ENCODE measurements around the gene SLC38A3. TPM values are rescaled to one million over a fixed set of nuclear protein-coding genes. Genes with fewer than 3 reads are reported as not detected.

The SLC38A3 gene
- total and polyA plus RNA-seq, 2 experiments from 2014 or later = 0.28 to 1.3 TPM

DNA sequence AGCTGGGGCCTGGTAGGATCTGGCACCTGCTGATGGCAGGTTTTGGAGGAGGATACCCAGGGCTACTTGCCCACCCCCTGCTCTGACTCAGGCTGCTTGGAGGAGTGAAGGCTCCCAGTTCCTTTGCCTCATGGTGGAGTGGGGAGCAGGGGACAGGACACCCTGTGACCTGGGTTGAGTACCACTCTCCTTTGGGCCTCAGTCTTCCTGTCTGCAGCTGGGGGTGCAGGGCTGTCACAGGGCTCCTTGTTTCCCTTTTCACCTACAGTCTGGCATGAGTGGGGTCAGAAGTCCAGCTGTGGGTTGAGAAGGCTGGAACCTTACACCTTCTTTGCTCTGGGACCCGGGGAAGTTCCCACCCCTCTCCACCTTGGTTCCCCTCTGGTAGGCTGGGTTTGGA lies 35.2 kb upstream of the SLC38A3 start:
- H3K27me3 Mint-ChIP-seq (ENCODE audit: insufficient read depth, low read depth, poor library complexity) = peaks cover 4% of the 10 kb centered on the region
- H3K36me3 ChIP-seq (ENCODE audit: insufficient read depth) = no peaks in the 10 kb centered on the region; the same call in 1 of the 2 replicates
- DNase-seq (ENCODE audit: low spot score) (no peak), ATAC-seq (no peak)
- TF ChIP-seq JUNB (IDR thresholded peaks at IDR 0.05; ENCODE audit: unreplicated experiment) = no peak
- no peak for TF ChIP-seq ZNF331 (CRISPR knock-in tag; IDR thresholded peaks at IDR 0.05; ENCODE audit: low read depth)
- TF ChIP-seq, protein P1, sequence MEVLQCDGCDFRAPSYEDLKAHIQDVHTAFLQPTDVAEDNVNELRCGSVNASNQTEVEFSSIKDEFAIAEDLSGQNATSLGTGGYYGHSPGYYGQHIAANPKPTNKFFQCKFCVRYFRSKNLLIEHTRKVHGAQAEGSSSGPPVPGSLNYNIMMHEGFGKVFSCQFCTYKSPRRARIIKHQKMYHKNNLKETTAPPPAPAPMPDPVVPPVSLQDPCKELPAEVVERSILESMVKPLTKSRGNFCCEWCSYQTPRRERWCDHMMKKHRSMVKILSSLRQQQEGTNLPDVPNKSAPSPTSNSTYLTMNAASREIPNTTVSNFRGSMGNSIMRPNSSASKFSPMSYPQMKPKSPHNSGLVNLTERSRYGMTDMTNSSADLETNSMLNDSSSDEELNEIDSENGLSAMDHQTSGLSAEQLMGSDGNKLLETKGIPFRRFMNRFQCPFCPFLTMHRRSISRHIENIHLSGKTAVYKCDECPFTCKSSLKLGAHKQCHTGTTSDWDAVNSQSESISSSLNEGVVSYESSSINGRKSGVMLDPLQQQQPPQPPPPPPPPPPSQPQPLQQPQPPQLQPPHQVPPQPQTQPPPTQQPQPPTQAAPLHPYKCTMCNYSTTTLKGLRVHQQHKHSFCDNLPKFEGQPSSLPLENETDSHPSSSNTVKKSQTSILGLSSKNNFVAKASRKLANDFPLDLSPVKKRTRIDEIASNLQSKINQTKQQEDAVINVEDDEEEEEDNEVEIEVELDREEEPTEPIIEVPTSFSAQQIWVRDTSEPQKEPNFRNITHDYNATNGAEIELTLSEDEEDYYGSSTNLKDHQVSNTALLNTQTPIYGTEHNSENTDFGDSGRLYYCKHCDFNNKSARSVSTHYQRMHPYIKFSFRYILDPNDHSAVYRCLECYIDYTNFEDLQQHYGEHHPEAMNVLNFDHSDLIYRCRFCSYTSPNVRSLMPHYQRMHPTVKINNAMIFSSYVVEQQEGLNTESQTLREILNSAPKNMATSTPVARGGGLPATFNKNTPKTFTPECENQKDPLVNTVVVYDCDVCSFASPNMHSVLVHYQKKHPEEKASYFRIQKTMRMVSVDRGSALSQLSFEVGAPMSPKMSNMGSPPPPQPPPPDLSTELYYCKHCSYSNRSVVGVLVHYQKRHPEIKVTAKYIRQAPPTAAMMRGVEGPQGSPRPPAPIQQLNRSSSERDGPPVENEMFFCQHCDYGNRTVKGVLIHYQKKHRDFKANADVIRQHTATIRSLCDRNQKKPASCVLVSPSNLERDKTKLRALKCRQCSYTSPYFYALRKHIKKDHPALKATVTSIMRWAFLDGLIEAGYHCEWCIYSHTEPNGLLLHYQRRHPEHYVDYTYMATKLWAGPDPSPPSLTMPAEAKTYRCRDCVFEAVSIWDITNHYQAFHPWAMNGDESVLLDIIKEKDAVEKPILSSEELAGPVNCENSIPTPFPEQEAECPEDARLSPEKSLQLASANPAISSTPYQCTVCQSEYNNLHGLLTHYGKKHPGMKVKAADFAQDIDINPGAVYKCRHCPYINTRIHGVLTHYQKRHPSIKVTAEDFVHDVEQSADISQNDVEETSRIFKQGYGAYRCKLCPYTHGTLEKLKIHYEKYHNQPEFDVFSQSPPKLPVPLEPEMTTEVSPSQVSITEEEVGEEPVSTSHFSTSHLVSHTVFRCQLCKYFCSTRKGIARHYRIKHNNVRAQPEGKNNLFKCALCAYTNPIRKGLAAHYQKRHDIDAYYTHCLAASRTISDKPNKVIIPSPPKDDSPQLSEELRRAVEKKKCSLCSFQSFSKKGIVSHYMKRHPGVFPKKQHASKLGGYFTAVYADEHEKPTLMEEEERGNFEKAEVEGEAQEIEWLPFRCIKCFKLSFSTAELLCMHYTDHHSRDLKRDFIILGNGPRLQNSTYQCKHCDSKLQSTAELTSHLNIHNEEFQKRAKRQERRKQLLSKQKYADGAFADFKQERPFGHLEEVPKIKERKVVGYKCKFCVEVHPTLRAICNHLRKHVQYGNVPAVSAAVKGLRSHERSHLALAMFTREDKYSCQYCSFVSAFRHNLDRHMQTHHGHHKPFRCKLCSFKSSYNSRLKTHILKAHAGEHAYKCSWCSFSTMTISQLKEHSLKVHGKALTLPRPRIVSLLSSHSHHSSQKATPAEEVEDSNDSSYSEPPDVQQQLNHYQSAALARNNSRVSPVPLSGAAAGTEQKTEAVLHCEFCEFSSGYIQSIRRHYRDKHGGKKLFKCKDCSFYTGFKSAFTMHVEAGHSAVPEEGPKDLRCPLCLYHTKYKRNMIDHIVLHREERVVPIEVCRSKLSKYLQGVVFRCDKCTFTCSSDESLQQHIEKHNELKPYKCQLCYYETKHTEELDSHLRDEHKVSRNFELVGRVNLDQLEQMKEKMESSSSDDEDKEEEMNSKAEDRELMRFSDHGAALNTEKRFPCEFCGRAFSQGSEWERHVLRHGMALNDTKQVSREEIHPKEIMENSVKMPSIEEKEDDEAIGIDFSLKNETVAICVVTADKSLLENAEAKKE (CRISPR knock-in tag; IDR thresholded peaks at IDR 0.05) = no peak
- TF ChIP-seq ETS1 (IDR thresholded peaks at IDR 0.05) = no peak
- TF ChIP-seq EZH2 (IDR thresholded peaks at IDR 0.05; ENCODE audit: low read depth, unreplicated experiment) = no peak
- TF ChIP-seq STAT1 (IDR thresholded peaks at IDR 0.05; ENCODE audit: unreplicated experiment) = no peak
- TF ChIP-seq POLR2AphosphoS5 (IDR thresholded peaks at IDR 0.05; ENCODE audit: low read depth) = no peak
- no peak for TF ChIP-seq EZH2phosphoT487 (IDR thresholded peaks at IDR 0.05; ENCODE audit: unreplicated experiment)
- no peak for TF ChIP-seq CREB1 (CRISPR knock-in tag; IDR thresholded peaks at IDR 0.05; ENCODE audit: low read depth)
- TF ChIP-seq, protein P2, sequence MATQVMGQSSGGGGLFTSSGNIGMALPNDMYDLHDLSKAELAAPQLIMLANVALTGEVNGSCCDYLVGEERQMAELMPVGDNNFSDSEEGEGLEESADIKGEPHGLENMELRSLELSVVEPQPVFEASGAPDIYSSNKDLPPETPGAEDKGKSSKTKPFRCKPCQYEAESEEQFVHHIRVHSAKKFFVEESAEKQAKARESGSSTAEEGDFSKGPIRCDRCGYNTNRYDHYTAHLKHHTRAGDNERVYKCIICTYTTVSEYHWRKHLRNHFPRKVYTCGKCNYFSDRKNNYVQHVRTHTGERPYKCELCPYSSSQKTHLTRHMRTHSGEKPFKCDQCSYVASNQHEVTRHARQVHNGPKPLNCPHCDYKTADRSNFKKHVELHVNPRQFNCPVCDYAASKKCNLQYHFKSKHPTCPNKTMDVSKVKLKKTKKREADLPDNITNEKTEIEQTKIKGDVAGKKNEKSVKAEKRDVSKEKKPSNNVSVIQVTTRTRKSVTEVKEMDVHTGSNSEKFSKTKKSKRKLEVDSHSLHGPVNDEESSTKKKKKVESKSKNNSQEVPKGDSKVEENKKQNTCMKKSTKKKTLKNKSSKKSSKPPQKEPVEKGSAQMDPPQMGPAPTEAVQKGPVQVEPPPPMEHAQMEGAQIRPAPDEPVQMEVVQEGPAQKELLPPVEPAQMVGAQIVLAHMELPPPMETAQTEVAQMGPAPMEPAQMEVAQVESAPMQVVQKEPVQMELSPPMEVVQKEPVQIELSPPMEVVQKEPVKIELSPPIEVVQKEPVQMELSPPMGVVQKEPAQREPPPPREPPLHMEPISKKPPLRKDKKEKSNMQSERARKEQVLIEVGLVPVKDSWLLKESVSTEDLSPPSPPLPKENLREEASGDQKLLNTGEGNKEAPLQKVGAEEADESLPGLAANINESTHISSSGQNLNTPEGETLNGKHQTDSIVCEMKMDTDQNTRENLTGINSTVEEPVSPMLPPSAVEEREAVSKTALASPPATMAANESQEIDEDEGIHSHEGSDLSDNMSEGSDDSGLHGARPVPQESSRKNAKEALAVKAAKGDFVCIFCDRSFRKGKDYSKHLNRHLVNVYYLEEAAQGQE (IDR thresholded peaks at IDR 0.05; ENCODE audit: unreplicated experiment) = no peak
- no peak for TF ChIP-seq ZNF114 (CRISPR knock-in tag; IDR thresholded peaks at IDR 0.05)
- no peak for TF ChIP-seq NANOG (IDR thresholded peaks at IDR 0.05; ENCODE audit: borderline replicate concordance)
- TF ChIP-seq, protein P3, sequence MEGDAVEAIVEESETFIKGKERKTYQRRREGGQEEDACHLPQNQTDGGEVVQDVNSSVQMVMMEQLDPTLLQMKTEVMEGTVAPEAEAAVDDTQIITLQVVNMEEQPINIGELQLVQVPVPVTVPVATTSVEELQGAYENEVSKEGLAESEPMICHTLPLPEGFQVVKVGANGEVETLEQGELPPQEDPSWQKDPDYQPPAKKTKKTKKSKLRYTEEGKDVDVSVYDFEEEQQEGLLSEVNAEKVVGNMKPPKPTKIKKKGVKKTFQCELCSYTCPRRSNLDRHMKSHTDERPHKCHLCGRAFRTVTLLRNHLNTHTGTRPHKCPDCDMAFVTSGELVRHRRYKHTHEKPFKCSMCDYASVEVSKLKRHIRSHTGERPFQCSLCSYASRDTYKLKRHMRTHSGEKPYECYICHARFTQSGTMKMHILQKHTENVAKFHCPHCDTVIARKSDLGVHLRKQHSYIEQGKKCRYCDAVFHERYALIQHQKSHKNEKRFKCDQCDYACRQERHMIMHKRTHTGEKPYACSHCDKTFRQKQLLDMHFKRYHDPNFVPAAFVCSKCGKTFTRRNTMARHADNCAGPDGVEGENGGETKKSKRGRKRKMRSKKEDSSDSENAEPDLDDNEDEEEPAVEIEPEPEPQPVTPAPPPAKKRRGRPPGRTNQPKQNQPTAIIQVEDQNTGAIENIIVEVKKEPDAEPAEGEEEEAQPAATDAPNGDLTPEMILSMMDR (conservative IDR thresholded peaks at IDR 0.05; ENCODE audit: low read depth in 2 of 2) = no peak
- H3K27me3 ChIP-seq (ENCODE audit: insufficient read depth) = no peaks in the 10 kb centered on the region
- H3K27ac ChIP-seq (ENCODE audit: low read depth) = no peak overlapping the region
- no peak overlapping the region for H3K4me2 ChIP-seq
- no peaks in the 10 kb centered on the region for H3K9me2 ChIP-seq (ENCODE audit: insufficient read depth)
- H3F3A ChIP-seq (replicated peaks; ENCODE audit: low read depth) = no peaks in the 10 kb centered on the region
- no peak overlapping the region for H2AFZ ChIP-seq
- no peaks in the 10 kb centered on the region for H3K9me3 Mint-ChIP-seq
- H3K4me1 Mint-ChIP-seq = peaks cover 46% of the 10 kb centered on the region
- peaks cover 5% of the 10 kb centered on the region; the same call in 2 of the 3 replicates for H3K36me3 Mint-ChIP-seq (ENCODE audit: low read depth)
- no peak overlapping the region for H3K27ac Mint-ChIP-seq
- peaks cover 21% of the 10 kb centered on the region for H3K79me2 ChIP-seq (replicated peaks; ENCODE audit: insufficient read depth)
- no peak overlapping the region for H3K4me3 Mint-ChIP-seq
- no peak overlapping the region for H3K4me3 ChIP-seq
- H4K20me1 ChIP-seq (replicated peaks; ENCODE audit: insufficient read depth) = peaks cover 11% of the 10 kb centered on the region; the same call in 1 of the 2 replicates
- H3K4me1 ChIP-seq (ENCODE audit: insufficient read depth) = peaks cover 28% of the 10 kb centered on the region

All from GM23338 (cell line).